AG09309 (cell line): ENCODE measurements around the gene CCDC92.

Experiments
- DNase-seq: peaks from one replicate; pipeline ENCODE4 v3.0.0-alpha.2; 2010; ENCODE audit warnings: low read depth
- H3K4me3 ChIP-seq: 2 replicates; pipeline ENCODE4 v1.5.1; 2011; ENCODE audit warnings: mild to moderate bottlenecking, low read depth, low read length, moderate library complexity; ENCODE audit not compliant: control insufficient read depth
- CTCF ChIP-seq: IDR thresholded peaks from 2 replicates; pipeline ENCODE4 v1.5.1; 2011; ENCODE audit warnings: mild to moderate bottlenecking, low read depth, low read length, inconsistent platforms; ENCODE audit not compliant: insufficient read depth, control insufficient read depth; ENCODE audit errors: missing control alignments

The CCDC92 gene

GRCh38 chr12:124017064-124017463 is 44.4 kb upstream of the CCDC92 start:
- TF ChIP-seq CTCF = no peak
- H3K4me3 ChIP-seq = no peak overlapping the region
- DNase-seq = no peak

GRCh38 chr12:124015494-124016461 is 43.1 kb upstream of the CCDC92 start:
- H3K4me3 ChIP-seq = no peak overlapping the region
- TF ChIP-seq CTCF = no peak
- no peak for DNase-seq

- no peak overlapping the region for H3K4me3 ChIP-seq
- no peak for TF ChIP-seq CTCF
- DNase-seq = no peak
Measured at GRCh38 chr12:124013073-124013472, 40.4 kb upstream of the CCDC92 start.

GRCh38 chr12:124011435-124012115 is 38.9 kb upstream of the CCDC92 start:
- no peak for TF ChIP-seq CTCF
- no peak for DNase-seq
- H3K4me3 ChIP-seq = no peak overlapping the region

GRCh38 chr12:124010687-124011086 is 38.1 kb upstream of the CCDC92 start:
- H3K4me3 ChIP-seq = no peak overlapping the region
- no peak for TF ChIP-seq CTCF
- DNase-seq = no peak

GRCh38 chr12:124009781-124010180 is 37.1 kb upstream of the CCDC92 start:
- H3K4me3 ChIP-seq = no peak overlapping the region
- TF ChIP-seq CTCF = no peak
- DNase-seq = no peak
